GM19193 (cell line): Measurements from ENCODE around the gene ZNF783.

Experiments
- POLR2A ChIP-seq: IDR thresholded peaks from 4 replicates; pipeline ENCODE4 v1.6.1; 2011; ENCODE audit not compliant: insufficient read depth, insufficient read length; ENCODE audit errors: extremely low read depth

Gene ZNF783

GRCh38 chr7:149266451-149266850, 4.5 kb downstream of the ZNF783 start:
- no peak for TF ChIP-seq POLR2A

DNA sequence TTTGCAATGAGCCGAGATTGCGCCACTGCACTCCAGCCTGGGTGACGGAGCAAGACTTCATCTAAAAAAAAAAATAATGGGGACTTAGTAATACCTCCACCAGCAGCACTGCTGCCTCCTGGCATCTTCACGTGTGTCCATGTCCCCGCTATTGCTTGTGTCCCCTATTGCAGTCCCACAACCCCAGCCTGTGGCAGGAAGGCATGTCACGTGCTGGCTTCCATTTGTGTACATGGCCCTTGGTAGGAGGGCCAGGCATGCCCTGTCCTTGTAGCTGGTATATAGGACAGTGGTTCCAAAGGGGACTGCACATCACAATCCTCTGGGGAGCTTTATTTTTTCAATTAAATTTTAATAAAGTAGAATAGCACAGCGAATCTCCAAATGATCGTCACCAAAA, 5.7 kb downstream of the ZNF783 start:
- TF ChIP-seq POLR2A = no peak

DNA sequence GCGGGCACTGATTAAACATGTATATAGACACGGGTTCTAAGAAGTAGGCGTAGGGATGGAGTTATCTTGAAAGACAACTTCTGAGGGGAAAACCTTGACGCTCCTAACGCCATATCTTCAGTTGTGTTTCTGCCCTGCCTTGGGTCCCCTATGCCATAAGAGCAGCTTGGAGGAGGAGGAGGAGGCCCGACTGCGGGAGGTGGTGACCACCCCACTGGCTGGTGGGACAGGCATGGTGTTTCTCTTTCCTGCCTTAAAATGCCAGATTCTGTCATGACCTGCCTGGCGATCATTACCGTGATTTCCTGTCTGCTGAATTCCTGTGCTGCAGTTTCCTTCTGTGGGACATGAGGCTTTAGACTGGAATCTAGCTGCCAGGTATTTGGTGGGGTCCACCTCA, 15.9 kb downstream of the ZNF783 start:
- TF ChIP-seq POLR2A = no peak

DNA sequence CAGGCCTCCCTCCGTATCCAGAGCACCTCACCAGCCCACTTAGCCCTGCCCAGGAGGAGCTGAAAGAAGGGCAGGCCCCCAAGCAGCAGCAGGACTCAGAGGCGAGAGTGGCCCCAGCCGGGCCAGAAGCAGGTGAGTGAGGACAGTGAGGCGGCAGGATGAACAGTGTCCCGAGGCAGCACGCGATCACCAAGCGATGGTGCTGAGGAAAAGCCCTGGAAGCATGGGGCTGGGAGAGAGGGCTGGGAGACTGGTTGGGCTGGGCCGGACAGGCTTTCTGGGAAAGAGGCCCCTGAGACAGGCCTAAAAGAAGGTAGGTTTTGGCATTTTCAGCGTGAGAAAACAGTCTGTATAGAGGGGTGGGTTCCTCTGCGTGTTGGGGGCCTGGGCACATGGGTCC, 16.4 kb downstream of the ZNF783 start:
- no peak for TF ChIP-seq POLR2A

GRCh38 chr7:149279111-149279743, 17.2 kb downstream of the ZNF783 start:
- no peak for TF ChIP-seq POLR2A

GRCh38 chr7:149280151-149280550, 18.2 kb downstream of the ZNF783 start:
- no peak for TF ChIP-seq POLR2A

DNA sequence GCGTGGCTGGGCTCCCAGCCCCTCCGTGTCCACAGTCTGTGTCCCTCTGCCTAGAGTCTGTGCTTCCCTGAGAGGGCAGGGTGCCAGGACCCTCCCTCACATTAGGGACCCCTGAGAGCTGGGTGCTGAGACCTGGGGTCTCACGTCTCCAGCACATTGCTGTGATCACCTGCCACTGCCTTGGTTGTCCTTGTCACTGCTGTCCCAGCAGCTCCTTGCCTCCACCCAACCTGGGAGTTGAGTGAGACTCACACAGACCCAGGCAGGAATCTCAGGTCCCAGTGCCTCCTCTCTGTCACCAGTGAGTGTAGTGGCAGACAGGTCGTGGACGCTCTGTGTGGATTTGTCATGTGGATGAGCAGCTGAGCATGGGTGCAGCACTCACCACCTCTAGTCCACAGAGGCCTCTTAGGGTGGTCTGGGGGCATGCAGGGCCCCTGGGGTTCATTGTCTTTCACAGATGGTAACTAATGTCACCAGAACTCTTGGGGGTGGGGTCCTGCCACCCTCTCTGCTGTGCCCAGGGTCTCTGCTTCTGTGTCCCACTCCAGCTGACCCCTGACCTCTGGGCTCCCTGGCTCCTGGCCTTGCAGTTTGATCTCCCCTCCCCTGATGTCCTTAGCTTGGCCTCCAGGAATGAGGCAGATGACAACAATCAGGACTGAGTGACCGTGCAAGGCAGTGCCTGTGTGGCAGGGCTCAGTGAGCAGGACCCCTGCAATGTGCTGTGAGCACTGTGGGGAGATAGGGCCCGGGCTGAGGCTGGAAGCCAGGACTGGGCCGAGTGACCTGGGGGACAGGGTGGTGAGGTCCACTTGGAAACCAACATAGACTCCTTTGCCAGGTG, 18.9 kb downstream of the ZNF783 start:
- no peak for TF ChIP-seq POLR2A

DNA sequence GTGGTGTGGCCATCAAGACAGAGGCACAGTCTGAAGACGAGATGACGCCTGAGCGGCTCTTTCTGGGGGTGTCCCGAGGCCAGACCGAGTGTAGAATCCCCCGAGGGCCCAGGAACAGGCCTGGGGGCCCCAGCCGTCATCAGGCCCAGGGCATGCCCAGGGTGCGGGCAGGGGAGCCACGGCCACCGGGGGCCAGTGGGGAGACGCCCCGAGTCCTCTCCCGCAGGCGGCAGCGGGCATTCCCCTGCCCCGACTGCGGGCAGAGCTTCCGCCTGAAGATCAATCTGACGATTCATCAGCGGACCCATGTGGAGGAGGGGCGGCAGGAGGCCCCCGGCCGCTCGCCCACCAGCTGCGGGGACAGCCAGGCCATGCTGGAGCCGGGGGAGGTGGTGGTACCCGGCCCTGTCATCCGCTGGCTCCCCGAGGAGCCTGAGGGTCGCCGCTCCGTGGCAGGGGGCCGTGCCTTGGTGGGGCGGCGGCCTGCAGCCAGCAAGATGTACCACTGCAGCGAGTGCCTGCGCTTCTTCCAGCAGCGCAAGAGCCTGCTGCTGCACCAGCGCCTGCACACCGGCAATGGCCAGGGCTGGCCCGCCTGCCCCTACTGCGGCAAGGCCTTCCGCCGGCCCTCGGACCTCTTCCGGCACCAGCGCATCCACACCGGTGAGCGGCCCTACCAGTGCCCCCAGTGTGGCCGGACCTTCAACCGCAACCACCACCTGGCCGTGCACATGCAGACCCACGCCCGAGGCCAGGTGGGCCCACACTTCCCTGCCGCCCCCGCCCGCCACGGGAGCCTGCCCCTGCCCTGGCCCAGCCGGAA, 19.7 kb downstream of the ZNF783 start:
- no peak for TF ChIP-seq POLR2A

DNA sequence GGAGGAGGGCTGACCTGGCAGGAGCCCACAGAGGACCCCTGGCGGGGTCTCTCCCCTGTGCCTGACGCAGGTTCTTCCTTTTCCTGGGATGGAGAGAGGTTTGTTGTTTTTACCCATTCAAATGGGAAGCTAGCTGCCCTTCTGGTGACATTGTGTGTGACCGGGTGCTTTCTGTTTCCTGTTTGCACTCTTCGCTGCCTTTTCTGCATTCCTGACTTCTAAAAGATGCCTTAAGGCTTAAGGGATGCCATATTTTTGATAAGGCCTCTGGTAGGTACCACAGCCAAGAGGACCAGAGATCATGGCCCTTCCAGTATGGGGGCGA, 20.3 kb downstream of the ZNF783 start:
- no peak for TF ChIP-seq POLR2A

DNA sequence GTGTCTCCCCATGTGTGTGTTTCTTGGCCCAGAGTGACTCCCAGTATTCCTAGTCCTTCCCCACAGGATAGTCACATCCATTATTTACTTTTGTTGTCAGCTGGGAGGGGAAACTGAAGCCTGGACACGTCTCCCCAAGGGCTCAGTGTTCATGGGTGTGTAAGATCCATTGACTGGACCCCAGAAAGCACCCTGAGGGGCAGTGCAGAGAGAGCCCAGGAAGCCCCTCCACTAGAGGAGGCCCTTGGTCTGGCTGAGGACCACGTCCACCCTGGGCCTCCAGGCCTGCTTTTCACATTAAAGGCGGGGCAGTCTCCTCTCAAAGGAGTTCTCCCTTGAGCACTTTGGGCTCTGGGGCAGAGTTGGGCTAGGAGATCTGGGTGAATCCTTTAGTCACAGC, 21.3 kb downstream of the ZNF783 start:
- TF ChIP-seq POLR2A = no peak

- TF ChIP-seq POLR2A = no peak
These were observed 22.3 kb downstream of the ZNF783 start for GRCh38 chr7:149284343-149284742.

- peak; percentile 50 for TF ChIP-seq POLR2A
These were observed 23.0 kb downstream of the ZNF783 start for GRCh38 chr7:149284850-149285585.

GRCh38 chr7:149285603-149286002, 23.6 kb downstream of the ZNF783 start:
- TF ChIP-seq POLR2A = no peak

DNA sequence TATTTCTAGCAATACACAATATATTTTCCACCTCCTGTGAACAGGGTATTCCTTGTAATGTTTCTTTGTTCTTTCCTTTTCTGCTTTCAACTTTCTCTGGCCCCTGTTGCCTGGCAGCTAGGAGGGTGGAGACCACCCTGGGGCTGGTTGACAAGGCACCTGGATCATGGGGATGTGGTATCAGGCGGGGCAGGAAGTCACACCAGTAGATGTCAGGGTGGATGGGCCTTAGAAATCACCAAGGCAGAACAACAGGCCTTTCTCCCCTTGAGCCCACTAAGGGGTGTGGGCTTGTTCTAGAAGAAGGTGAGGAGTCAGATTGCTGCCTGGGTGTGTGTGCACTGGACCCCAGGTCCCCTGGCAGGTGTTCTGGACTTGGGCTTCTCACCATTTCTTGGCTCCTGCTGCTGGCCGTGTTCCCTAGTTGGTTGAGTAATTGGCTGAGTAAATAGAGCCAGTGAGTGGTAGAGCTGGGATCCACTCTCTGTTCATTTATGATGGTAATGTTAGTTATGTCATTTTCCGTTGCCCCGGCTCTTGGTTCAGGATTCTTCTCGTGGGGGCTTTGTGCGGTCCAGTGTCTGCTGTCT, 24.9 kb downstream of the ZNF783 start:
- no peak for TF ChIP-seq POLR2A
